Measurements from ENCODE around the gene IKZF2. TPM values are rescaled to one million over a fixed set of nuclear protein-coding genes. Genes with fewer than 3 reads are reported as not detected.
A peak's percentile ranks its signal among the peaks of the same experiment; 100 is the strongest.

IKZF2 gene
- total and polyA plus RNA-seq, 10 of the 15 experiments (the other 5 are each of a cell fraction or from before 2014, with no cell fraction given): 15.2 to 266 (median 87.2) TPM

DNA sequence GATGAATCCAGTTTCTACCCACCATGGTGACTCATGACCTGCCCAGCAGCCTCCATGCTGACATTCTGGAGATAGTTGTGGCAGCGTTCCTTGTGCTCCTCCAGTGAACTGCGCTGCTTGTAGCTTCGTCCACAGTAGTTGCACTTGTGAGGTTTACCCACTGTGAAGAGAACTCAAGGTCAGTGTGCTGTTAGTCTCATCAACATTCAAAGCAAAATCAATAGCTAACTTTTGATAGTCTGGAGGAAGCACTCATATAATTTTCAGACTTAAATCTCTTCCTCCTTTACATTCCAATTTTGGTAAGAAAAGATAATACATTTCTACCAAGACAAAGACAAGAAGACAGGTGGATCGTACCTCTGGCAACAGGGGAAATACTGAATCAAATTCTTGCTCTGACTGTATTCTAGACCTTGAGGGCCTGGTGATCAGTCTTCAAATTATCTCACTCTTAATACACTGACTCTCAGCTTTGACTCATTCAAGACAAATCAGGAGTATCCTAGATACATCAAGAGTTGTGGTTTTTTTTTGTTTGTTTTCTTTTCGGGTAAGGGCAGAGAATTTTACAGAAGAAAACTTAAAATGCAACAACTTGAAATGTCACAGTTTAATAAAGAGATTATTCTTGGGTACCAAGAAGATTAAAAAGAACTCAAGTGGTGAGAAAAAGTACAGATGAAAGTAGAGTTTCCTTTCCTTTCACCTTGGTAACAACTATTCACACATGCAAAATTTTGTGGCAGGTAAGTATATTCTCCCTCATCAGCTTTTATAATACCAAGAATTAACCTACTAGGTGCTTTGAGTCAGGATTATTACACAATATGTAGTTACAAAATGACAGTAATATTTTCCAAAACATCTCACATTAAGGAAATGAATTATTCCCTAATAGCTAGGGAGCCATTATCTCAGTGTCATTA is 129.2 kb downstream of the IKZF2 start (continued):
- TF ChIP-seq ZNF274 (IDR thresholded peaks at IDR 0.05; ENCODE audit: insufficient read depth, insufficient read length) (no peak), ZNF24 (IDR thresholded peaks at IDR 0.05) (peak; percentile 18; the same call in 1 of the 2 replicates), JUND (IDR thresholded peaks at IDR 0.05; ENCODE audit: low read depth, low read length) (no peak), JUNB (IDR thresholded peaks at IDR 0.05) (peak; percentile 94), SIN3A (IDR thresholded peaks at IDR 0.05; ENCODE audit: low read depth, low read length) (no peak), GABPA (IDR thresholded peaks at IDR 0.05; ENCODE audit: low read depth) (peak; percentile 48; the same call in 1 of the 2 replicates), KLF5 (IDR thresholded peaks at IDR 0.05; ENCODE audit: partially characterized antibody) (peak; percentile 41), YBX1 (IDR thresholded peaks at IDR 0.05) (no peak), CBX3 (IDR thresholded peaks at IDR 0.05; ENCODE audit: borderline replicate concordance, low read depth) (no peak), KDM1A (IDR thresholded peaks at IDR 0.05; ENCODE audit: borderline replicate concordance) (no peak), SUPT20H (IDR thresholded peaks at IDR 0.05; ENCODE audit: borderline replicate concordance, control insufficient read depth, low read depth, low read length) (no peak), NRF1 (conservative IDR thresholded peaks at IDR 0.05; ENCODE audit: low read depth, low read length) (no peak), NR2F1 (conservative IDR thresholded peaks at IDR 0.05) (0 out of 2 replicates have a peak, but pooled peaks have one; percentile 18), ZZZ3 (IDR thresholded peaks at IDR 0.05; ENCODE audit: control insufficient read depth, insufficient read length, low read depth) (no peak), FOXK2 (IDR thresholded peaks at IDR 0.05) (no peak)
- TF ChIP-seq, protein P1, sequence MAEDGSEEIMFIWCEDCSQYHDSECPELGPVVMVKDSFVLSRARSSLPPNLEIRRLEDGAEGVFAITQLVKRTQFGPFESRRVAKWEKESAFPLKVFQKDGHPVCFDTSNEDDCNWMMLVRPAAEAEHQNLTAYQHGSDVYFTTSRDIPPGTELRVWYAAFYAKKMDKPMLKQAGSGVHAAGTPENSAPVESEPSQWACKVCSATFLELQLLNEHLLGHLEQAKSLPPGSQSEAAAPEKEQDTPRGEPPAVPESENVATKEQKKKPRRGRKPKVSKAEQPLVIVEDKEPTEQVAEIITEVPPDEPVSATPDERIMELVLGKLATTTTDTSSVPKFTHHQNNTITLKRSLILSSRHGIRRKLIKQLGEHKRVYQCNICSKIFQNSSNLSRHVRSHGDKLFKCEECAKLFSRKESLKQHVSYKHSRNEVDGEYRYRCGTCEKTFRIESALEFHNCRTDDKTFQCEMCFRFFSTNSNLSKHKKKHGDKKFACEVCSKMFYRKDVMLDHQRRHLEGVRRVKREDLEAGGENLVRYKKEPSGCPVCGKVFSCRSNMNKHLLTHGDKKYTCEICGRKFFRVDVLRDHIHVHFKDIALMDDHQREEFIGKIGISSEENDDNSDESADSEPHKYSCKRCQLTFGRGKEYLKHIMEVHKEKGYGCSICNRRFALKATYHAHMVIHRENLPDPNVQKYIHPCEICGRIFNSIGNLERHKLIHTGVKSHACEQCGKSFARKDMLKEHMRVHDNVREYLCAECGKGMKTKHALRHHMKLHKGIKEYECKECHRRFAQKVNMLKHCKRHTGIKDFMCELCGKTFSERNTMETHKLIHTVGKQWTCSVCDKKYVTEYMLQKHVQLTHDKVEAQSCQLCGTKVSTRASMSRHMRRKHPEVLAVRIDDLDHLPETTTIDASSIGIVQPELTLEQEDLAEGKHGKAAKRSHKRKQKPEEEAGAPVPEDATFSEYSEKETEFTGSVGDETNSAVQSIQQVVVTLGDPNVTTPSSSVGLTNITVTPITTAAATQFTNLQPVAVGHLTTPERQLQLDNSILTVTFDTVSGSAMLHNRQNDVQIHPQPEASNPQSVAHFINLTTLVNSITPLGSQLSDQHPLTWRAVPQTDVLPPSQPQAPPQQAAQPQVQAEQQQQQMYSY (CRISPR knock-in tag; IDR thresholded peaks at IDR 0.05): no peak
- TF ChIP-seq, protein P2, sequence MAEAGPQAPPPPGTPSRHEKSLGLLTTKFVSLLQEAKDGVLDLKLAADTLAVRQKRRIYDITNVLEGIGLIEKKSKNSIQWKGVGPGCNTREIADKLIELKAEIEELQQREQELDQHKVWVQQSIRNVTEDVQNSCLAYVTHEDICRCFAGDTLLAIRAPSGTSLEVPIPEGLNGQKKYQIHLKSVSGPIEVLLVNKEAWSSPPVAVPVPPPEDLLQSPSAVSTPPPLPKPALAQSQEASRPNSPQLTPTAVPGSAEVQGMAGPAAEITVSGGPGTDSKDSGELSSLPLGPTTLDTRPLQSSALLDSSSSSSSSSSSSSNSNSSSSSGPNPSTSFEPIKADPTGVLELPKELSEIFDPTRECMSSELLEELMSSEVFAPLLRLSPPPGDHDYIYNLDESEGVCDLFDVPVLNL (IDR thresholded peaks at IDR 0.05; ENCODE audit: low read depth, low read length): no peak
- TF ChIP-seq, protein P3, sequence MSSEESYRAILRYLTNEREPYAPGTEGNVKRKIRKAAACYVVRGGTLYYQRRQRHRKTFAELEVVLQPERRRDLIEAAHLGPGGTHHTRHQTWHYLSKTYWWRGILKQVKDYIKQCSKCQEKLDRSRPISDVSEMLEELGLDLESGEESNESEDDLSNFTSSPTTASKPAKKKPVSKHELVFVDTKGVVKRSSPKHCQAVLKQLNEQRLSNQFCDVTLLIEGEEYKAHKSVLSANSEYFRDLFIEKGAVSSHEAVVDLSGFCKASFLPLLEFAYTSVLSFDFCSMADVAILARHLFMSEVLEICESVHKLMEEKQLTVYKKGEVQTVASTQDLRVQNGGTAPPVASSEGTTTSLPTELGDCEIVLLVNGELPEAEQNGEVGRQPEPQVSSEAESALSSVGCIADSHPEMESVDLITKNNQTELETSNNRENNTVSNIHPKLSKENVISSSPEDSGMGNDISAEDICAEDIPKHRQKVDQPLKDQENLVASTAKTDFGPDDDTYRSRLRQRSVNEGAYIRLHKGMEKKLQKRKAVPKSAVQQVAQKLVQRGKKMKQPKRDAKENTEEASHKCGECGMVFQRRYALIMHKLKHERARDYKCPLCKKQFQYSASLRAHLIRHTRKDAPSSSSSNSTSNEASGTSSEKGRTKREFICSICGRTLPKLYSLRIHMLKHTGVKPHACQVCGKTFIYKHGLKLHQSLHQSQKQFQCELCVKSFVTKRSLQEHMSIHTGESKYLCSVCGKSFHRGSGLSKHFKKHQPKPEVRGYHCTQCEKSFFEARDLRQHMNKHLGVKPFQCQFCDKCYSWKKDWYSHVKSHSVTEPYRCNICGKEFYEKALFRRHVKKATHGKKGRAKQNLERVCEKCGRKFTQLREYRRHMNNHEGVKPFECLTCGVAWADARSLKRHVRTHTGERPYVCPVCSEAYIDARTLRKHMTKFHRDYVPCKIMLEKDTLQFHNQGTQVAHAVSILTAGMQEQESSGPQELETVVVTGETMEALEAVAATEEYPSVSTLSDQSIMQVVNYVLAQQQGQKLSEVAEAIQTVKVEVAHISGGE (CRISPR knock-in tag; IDR thresholded peaks at IDR 0.05): no peak
- TF ChIP-seq, protein P4, sequence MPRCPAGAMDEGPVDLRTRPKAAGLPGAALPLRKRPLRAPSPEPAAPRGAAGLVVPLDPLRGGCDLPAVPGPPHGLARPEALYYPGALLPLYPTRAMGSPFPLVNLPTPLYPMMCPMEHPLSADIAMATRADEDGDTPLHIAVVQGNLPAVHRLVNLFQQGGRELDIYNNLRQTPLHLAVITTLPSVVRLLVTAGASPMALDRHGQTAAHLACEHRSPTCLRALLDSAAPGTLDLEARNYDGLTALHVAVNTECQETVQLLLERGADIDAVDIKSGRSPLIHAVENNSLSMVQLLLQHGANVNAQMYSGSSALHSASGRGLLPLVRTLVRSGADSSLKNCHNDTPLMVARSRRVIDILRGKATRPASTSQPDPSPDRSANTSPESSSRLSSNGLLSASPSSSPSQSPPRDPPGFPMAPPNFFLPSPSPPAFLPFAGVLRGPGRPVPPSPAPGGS (IDR thresholded peaks at IDR 0.05; ENCODE audit: borderline replicate concordance, insufficient read depth, low read depth, low read length, poor library complexity, severe bottlenecking): peak; percentile 81

Measured in GM12878 (cell line).